ENCODE results near the gene LBX2. TPM values are rescaled to one million over a fixed set of nuclear protein-coding genes. Genes with fewer than 3 reads are reported as not detected.

Gene LBX2
- total RNA-seq, 2 donors from 2014 or later: 0.36 to 0.39 TPM

GRCh38 chr2:74529357-74530238 is 30.2 kb upstream of the LBX2 start, which contains the start of the genes AUP1 and HTRA2:
AUP1 (minus strand) TSS chr2:74529706; CDS start chr2:74529629, 77 bp downstream.
HTRA2 (plus strand) TSS chr2:74529933; CDS start chr2:74530007, 74 bp downstream.
- ATAC-seq (peak; percentile 47 to 90), DNase-seq (ENCODE audit: low spot score in 2 of 2) (peak; percentile 82 to 87)
- Mint-ChIP-seq H3K27ac (peak within 1 kb of the TSS; percentile 98), H3K36me3 (peaks cover 44 to 48% of the 10 kb centered on the region in 2 donors), H3K9me3 (no peaks in the 10 kb centered on the region)

DNA sequence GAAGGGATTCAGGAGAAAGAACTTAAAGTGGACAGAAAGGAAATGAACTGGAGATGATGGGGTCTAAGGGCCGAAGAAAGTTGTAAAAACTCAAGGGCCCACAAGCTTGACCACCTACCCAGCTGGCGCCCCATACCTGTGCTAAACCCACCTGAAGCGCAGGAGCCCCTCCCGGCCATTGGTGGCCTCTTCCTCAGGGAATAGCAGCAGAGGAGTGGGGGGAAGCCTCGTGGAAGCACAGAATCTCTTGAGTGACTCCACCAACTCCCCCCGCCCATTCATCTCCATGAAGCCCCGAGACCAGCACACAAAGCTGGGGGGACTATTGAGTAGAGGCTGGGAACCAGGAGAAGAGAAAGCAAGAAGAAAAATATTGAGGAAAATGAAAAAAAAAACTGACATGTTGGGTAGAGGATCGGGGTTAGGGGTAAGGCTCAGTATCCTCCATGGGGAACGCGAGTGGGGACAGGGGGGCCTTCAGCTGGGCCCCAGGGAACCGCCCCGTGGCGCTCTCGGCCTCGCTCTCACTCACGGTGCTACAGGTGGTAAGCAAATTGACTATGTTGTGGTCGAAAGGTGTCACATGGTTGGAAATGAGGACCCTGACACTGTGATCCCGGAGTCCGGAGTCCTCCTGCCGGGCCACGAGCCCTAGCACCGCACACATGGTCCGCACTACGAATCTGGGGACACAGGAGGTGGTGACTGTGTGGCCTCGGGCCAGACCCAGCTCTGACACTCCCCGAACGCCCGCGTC is 29.4 kb upstream of the LBX2 start:
- Mint-ChIP-seq H3K36me3 (peaks cover 44 to 48% of the 10 kb centered on the region in 2 donors), H3K9me3 (no peaks in the 10 kb centered on the region), H3K27ac (peak overlapping the region; percentile 98)
- ATAC-seq (peak; percentile 8 to 24), DNase-seq (ENCODE audit: low spot score in 2 of 2) (peak in 1 of 2 donors; percentile 63)

GRCh38 chr2:74527741-74528140 is 28.3 kb upstream of the LBX2 start:
- Mint-ChIP-seq H3K9me3 (no peaks in the 10 kb centered on the region), H3K27ac (peak overlapping the region in 1 of 2 donors; percentile 98), H3K36me3 (peaks cover 44 to 48% of the 10 kb centered on the region in 2 donors)
- ATAC-seq (no peak), DNase-seq (ENCODE audit: low spot score in 2 of 2) (no peak)

DNA sequence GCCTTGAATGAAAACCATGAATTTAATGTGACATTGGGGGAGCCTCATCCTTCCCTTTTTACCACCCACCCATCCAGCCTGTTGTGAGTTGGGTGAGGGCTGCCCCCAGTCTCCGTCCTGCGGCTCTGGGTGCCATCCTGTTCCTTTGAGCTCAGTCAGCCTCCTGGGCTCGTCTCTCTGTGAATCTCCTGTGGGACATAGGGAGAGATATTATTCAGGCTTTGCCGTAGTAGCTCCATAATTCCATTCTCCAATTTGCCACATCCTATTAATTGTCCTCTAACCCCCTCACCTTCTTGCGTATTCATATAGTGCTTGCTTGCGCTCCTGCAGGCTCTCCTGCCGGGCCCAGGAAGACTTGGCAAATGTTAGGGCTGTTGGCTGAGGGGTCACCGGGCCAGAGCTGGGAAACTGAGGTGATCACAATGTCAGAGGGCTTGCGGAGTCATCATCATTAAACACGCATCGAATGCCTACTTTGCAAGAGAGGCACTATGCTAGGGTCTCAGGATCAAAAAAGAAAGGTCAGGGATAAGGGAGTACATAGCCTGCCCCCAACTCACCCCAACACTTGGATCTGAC is 27.3 kb upstream of the LBX2 start:
- DNase-seq (ENCODE audit: low spot score in 2 of 2) (no peak), ATAC-seq (no peak)
- Mint-ChIP-seq H3K9me3 (no peaks in the 10 kb centered on the region), H3K36me3 (peaks cover 38 to 44% of the 10 kb centered on the region in 2 donors), H3K27ac (peak overlapping the region; percentile 32 to 46)

DNA sequence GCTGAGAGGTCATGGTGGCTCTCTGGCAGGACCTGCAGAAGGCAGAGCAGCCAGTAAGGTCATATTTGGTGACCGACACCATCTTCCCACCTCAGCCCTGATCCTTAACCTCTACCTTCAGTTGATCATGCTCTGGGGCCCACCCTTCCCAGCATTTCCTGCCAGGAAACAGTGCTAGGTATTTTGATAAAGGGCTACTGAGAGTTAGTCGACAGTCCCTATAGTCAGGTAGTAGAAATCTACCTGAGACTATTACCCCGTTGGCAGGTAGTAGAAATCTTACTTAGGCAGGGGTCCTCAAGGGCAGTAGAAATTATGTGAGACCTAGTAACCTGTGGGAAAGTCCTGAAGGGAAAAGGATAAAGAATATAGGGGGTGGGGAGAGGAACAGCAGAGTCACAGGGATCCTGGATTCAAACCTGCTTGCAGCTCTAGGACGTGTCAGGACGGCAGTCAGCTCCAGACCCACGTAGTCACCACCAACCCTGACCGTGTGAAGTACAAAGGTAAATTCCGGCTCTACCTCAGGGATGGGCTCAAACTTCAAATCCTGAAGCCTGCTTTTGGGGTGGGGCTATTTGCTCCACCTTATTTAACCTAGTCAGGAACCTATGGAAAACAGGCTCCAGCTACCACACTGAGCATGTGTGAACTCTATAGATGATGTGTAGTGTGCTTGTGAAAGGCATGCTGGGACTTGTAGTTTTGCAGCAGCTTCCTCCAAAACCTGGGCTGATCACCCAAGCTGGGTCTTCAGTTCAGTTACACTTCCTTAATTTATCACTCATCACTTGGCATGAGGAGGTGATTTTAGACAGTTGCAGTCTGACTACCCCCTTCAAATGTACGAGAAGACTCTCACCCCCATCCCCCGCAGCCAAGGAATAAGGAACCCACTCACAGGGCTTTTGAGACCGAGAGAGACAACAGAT is 26.6 kb upstream of the LBX2 start, which contains the start of gene DQX1:
TSS of gene DQX1 (minus strand) at position 515 of the 932 bp plus-strand sequence. CDS start at position 13, 502 bp downstream.
- Mint-ChIP-seq H3K36me3 (peaks cover 38 to 43% of the 10 kb centered on the region in 2 donors), H3K9me3 (no peaks in the 10 kb centered on the region), H3K27ac (peak within 1 kb of the TSS; percentile 32 to 46)
- ATAC-seq (no peak), DNase-seq (ENCODE audit: low spot score in 2 of 2) (no peak)

DNA sequence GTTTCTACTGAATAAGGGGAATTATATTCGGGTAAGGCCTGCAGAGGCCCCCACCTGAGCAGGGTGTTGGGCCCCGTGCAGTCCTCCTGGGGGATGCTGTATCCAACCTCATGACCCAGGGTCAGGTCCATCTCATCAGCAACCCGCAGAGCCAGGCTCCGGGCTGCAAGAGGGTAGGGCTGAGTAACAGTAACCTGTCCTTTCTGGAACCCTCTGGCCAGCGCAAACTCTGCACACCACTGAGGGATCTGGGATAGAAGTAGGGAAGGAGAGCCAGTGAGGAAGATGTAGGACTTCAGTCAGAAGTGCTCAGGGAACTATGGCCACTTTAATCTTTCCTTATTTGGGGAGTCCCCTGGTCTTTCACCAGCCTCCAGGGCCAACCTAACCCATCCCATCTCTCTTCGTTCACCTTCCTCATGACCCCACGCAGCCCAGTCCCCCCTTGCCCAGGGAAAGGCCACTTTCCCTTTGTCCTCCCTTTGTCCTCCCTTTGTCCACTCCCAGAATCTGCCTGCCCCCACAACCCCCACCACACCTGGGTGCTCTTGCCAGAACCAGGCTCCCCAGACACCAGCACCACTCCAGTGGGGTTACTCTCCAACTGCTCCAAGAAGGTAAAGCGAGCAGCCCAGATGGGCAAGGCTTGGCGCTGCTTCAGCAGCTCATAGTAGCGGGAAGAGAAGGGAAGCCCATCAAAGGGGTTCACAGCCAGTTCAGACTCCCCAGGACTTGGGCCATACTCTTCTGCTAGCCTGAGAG is 25.7 kb upstream of the LBX2 start:
- no peak for DNase-seq (ENCODE audit: low spot score in 2 of 2)

DNA sequence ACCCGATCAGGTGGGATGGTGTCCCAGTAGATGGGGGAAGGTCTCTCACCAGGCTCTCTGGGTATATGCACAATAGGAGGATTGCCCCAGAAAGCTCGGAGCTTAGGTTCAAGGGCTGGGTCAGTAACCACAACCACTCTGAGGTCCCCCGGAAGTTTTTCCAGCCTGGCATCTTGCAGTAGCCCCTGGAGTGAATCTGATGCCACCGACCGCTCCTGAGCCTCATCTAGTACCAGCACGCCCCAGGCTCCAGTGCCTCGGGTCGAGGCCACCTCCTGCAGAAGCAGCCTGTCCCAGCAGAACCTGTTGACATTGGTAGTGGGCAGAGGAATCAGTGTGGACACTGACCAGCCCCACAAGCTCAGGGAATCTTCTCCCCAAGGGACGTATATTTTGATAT is 24.6 kb upstream of the LBX2 start:
- DNase-seq (ENCODE audit: low spot score in 2 of 2) (no peak), ATAC-seq (no peak)
- Mint-ChIP-seq H3K36me3 (peaks cover 28 to 33% of the 10 kb centered on the region in 2 donors), H3K27ac (no peak overlapping the region), H3K9me3 (no peaks in the 10 kb centered on the region)

More for the DNA sequence above, 25.7 kb upstream of the LBX2 start:
- Mint-ChIP-seq H3K36me3 (peaks cover 32 to 36% of the 10 kb centered on the region in 2 donors), H3K9me3 (no peaks in the 10 kb centered on the region), H3K27ac (no peak overlapping the region)
- ATAC-seq: no peak

DNA sequence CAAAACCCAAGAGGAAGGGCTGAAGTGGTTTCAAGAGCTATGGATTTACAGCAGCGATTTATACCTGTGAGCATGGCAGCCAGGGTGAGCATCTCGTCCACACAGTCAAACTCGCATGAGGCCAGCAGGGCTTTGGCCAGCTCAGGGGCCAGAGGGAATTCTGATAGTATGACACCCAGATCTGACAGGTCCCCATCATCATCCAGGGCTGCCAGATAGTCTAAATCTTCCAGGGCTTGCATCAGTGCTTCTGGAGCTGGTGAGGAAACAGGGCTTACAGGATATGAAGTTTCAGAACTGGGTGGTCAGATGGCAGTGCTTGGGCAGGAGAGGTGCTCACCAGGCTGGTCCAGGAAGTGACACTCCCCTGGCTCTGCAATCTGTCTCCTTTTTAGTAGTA is 23.1 kb upstream of the LBX2 start:
- H3K9me3 Mint-ChIP-seq: no peaks in the 10 kb centered on the region
- ATAC-seq: no peak
- peaks cover 17 to 18% of the 10 kb centered on the region in 2 donors for H3K36me3 Mint-ChIP-seq
- DNase-seq (ENCODE audit: low spot score in 2 of 2): no peak
- no peak overlapping the region for H3K27ac Mint-ChIP-seq

DNA sequence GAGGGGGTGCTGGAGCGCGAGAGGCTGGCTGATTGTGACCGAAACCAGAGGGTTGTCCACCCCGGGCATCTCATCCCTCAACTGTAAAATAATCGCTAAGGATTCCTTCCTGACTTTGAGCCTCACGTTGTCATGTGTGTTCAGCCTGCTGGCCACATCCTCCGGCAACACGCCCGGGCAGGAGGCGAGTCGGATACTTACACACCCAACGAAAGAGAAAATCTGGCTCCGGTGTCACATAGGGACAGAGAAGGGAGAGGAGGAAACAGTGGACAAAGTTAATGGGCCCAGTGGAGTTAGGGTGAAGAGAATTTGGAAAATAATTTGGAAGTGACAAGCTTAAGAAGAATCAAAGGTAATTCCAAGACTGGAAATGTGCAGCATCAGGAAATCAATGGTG is 17.2 kb upstream of the LBX2 start:
- no peak for DNase-seq (ENCODE audit: low spot score in 2 of 2)
- peaks cover 0 to 4% of the 10 kb centered on the region in 2 donors for H3K9me3 Mint-ChIP-seq
- peaks cover 10 to 20% of the 10 kb centered on the region in 2 donors for H3K36me3 Mint-ChIP-seq
- H3K27ac Mint-ChIP-seq: no peak overlapping the region
- no peak for ATAC-seq

- Mint-ChIP-seq H3K9me3 (peaks cover 0 to 4% of the 10 kb centered on the region in 2 donors), H3K36me3 (peaks cover 10 to 20% of the 10 kb centered on the region in 2 donors), H3K27ac (peak overlapping the region in 1 of 2 donors; percentile 70)
- DNase-seq (ENCODE audit: low spot score in 2 of 2) (peak in 1 of 2 donors; percentile 76), ATAC-seq (peak; percentile 71 to 77)
Measured at GRCh38 chr2:74515981-74516633, 16.7 kb upstream of the LBX2 start.

DNA sequence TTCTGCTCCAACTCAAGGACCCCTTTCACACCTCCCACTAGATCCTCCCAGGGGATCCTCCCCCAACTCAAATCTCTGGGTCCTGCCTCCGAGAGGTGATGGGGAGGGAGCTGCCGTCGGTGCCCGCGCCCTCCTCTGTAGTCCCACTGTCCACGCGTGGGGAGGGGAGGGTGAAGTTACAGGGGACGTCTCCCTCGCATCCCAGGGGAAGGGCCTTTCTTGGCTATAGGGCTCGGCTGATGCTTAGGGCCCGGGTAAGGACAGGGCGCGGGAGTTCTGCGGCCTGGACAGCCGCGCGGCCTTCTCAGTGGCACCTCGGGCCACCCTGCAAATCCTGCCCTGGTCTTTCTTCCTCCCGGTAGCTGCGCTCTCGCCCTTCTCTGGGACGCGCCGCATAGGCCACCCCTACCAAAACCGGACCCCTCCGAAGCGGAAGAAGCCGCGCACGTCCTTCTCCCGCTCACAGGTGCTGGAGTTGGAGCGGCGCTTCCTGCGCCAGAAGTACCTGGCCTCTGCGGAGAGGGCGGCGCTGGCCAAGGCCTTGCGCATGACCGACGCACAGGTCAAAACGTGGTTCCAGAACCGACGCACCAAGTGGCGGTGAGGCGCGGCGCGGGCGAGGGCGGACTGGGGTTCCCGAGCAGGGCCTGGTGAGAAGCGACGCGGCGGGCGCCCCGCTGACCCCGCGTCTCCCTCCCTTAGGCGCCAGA is 16.0 kb upstream of the LBX2 start:
- no peak overlapping the region for H3K27ac Mint-ChIP-seq
- ATAC-seq (peak in 1 of 2 donors; percentile 17), DNase-seq (ENCODE audit: low spot score in 2 of 2) (no peak)
- peaks cover 10 to 20% of the 10 kb centered on the region in 2 donors for H3K36me3 Mint-ChIP-seq
- peaks cover 0 to 4% of the 10 kb centered on the region in 2 donors for H3K9me3 Mint-ChIP-seq

DNA sequence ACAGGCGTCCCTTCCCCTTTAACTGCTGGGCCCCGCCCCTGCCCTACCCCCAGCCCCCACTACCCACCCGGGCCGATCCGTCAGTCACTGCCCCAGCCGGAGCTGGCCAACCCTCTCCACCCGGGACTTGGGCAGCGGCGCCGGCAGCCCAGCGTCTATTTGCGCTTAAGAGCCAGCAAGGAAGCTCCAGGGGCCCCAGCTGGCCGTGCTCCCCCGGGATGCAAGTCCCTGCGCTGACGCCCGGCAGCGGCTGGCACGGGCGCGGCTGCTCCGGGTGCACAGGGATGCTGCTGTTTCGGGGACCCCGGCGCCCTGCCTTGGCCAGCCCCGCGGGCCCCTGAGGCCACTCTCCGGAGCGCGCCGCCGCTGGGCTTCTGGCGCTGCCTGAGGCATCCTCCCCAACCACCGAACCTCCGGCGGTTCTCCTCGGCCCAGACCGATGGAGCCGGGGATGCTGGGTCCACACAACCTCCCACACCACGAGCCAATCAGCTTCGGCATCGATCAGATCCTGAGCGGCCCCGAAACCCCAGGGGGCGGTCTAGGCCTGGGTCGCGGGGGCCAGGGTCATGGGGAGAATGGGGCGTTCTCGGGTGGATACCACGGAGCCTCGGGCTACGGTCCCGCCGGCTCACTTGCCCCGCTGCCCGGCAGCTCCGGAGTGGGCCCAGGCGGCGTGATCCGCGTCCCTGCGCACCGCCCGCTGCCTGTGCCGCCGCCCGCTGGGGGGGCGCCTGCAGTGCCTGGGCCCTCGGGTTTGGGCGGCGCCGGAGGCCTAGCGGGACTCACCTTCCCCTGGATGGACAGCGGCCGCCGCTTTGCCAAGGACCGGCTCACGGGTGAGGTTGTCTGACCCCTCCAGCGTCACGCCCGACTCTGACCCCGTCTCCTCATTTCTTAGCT is 15.2 kb upstream of the LBX2 start, which contains the start of gene TLX2:
TSS of gene TLX2 (plus strand) at position 83 of the 903 bp plus-strand sequence. CDS start at position 440, 357 bp downstream.
- no peak within 1 kb of the TSS for H3K27ac Mint-ChIP-seq
- peaks cover 10 to 16% of the 10 kb centered on the region in 2 donors for H3K36me3 Mint-ChIP-seq
- DNase-seq (ENCODE audit: low spot score in 2 of 2): peak in 1 of 2 donors; percentile 36
- H3K9me3 Mint-ChIP-seq: peaks cover 0 to 4% of the 10 kb centered on the region in 2 donors
- ATAC-seq: peak in 1 of 2 donors; percentile 30

Data from activated naive CD4-positive, alpha-beta T cell treated with anti-CD3 and anti-CD28 coated beads, Interleukin-2, amount 50 U/mL, for 72 hours (primary cell).